HuH-7.5 (cell line): ENCODE measurements around the gene RAB11FIP3.
"Not testable (repeated sequence)": the region's sequence is repeated elsewhere in the genome, so short reads cannot be mapped to it uniquely, and the experiment has no call there.

Experiments used
- DNase-seq: peaks from one replicate; pipeline ENCODE4 v3.0.0; 2011; ENCODE audit warnings: low spot score

Gene RAB11FIP3

DNA sequence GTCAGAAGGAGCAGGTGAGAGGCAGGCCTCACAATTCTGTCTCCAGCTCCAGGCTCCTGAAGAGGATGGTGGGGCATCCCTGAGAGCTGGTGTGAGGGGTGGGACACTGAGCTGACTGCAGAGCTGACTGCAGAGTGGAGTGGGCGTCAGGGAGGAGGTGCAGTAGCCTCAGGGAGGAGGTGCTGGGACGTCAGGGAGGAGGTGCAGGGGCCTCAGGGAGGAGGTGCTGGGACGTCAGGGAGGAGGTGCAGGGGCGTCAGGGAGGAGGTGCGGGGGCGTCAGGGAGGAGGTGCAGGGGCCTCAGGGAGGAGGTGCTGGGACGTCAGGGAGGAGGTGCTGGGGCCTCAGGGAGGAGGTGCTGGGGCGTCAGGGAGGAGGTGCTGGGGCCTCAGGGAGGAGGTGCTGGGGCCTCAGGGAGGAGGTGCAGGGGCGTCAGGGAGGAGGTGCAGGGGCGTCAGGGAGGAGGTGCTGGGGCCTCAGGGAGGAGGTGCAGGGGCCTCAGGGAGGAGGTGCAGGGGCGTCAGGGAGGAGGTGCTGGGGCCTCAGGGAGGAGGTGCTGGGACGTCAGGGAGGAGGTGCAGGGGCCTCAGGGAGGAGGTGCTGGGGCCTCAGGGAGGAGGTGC is 41.9 kb downstream of the RAB11FIP3 start:
- DNase-seq: not testable (repeated sequence)

DNA sequence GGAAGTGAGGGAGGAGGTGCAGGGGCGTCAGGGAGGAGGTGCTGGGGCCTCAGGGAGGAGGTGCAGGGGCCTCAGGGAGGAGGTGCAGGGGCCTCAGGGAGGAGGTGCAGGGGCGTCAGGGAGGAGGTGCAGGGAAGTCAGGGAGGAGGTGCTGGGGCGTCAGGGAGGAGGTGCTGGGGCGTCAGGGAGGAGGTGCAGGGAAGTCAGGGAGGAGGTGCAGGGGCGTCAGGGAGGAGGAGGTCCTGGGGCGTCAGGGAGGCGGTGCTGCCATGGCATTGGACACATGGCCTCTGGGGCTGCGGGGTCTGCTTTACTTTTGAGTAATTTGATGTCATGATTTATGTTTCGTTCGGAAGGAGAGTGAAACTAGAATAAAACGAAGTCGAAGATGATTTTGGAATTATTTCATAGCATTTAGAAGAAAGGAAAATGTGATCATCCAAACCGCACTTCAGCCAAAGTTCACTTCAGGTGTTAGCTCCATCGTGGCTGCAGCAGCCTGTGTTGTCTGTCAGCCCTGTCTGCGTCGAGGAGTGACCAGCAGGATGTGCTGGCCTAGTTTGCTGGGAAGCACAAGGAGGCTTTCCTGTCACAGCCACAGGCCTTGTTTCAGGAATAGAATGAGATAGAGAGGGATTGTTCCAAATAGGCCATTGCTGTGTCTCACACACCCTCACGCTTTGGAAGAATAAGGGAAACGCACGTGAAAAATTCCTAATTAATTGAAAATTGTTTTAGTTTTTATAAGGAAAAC is 42.8 kb downstream of the RAB11FIP3 start:
- DNase-seq: no peak

DNA sequence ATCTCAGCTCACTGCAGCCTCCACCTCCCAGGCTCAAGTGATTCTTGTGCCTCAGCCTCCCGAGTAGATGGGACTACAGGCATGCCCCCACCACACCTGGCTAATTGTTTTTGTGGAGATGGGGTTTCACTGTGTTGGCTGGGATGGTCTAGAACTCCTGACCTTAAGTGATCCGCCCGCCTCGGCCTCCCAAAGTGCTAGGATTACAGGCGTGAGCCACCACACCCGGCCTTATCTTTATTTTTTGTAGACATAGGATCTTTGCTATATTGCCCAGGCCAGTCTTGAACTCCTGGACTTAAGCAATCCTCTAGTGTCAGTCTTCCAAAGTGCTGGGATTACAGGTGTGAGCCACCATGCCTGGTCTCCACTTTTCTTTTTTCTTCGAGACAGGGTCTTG is 44.0 kb downstream of the RAB11FIP3 start:
- DNase-seq: not testable (repeated sequence)

DNA sequence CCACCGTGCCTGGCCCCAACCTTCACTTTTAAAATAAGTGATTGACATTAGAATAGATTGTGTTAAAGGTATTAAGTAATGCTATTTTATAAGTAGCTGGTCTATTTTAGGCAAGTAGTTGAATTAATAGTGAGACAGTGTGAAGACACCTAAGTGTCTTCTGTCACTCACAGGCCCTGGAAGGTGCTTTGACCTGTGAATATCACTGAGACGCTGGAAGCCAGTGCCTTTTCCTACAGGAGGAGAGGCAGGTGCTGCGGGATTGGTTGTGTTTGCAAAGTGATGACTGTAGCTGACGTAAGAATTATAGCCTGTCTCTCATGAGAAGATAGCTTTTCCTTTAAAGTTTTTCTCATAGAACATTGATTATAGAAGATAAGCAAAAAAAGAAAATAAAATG is 45.0 kb downstream of the RAB11FIP3 start:
- no peak for DNase-seq

DNA sequence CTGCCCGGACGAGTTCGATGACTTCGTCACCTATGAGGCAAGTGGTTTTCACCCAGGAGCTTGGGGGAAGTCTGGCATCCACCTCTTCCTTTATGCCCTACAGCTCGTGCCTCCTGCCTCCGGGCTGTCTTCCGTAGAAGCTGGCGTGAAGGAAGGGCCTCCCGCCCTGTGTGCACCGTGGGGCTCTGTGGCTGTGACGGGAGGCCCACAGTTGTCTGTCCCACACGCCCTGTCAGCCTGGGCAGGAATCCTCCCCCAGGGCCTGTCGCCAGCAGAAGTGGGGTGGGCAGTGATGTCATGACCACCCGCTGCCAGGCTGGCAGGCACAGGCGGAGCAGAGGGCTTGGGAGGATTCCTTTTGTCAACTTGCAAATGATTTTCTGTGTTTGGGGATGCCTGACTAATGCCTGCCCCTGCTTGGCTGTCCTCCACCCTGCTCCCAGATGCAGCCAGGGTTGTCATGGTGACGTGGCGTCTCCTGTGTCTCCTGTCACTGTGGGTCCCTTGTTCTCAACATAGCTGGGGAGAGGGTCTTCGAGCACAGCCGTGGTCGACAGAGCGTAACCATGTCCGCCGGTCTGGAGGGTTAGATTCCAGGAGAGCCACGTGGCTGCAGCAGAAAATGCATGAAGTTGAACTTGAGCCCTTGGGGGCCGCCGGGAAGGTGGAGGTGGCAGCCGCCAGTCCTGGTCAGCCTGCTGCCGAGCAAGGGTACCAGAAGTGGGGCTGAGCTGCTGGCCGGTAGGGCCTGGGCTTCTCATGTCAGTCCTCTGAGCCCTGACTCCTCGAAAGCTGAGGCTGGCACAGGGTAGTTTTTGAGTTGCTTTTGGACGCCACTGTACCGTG is 46.1 kb downstream of the RAB11FIP3 start:
- no peak for DNase-seq

DNA sequence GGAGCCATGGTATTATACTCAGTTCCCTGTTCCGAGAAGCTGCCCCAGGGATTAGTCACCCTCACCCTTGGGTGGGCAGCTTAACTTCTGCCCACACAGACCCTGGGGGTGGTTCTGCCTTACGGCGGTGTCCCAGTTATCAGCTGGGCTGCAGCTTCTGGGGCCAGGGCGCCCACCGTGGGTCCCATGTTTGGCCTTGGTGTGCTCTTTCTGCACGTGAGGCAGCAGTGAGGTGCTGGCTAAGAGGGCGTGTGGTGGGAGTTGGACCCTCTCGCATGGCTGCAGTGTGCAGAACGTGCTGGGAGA is 46.7 kb downstream of the RAB11FIP3 start:
- DNase-seq: no peak

DNA sequence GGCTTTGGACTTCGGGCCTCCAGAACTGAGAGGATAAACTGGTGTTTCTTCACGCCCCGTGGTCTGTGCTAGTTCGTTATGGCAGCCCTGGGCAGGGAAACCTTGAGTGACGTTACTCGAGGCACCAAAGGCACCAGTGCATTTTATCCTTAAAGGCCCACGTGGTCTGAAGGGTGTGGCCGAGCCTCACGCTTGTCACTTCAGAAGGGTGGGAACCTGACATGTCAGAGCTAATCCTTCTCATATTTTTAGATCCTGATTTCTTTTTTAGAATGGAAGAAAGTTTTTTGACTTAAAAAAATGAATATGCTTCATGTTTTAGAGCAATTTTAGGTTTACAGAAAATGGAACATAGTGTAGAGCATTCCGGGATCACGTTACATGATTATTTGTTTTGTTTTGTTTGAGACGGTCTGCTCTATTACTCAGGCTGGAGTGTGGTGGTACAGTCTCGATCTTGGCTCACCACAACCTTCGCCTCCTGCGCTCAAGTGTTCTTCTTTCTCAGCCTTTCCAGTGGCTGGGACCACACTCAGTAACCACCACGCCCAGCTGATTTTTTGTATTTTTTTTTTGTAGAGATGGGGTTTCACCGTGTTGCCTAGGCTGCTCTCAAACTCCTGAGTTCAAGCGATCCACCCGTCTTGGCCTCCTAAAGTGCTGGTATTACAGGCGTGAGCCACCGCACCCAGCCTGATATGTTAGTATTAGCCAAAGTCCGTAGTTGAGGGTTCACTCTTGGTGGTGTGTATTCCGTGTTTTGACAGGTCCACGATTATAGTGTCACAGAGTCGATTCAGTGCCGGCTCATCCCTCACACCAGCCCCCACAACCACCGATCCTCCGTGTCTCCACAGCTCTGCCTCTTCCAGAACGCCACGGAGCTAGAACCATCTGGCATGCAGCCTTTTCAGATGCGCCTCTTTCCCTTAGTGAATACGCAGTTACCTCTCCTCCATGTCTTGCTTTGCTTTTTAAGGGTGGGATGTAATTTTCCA is 47.9 kb downstream of the RAB11FIP3 start:
- DNase-seq: no peak

DNA sequence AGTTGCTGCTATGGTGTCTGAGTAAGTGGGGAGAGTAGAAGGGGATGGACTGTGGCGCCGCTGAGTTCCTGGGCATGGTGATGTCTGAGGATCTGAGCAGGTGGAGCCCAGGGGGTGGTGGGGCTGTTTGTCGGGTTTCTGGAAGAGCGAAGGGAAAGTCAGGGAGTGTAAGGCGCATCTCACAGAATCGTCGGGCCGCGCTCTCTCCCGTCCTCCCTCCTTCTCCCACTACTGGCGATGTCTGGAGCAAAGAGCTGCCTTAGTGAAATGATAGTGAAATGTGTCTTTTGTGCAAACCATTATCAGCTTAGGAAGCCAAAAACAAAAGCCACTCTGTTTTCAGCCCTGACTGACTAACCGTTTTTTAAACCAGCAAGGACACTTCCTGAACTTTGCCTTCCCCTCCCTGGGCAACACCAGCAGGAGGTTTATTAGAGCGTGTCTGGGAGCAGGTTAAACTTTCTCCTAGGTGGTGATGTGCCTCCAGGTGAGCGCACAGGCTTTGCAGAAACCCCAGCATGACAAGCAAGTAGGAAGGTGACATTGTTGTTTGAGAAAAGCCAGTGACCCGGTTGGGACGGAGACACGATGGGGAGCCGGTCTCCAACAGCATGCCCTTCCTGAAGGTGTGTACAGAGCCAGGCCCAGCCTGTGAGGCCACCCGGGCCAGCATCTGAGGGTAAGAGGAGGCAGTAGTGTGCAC is 49.1 kb downstream of the RAB11FIP3 start:
- DNase-seq: peak; percentile 35

DNA sequence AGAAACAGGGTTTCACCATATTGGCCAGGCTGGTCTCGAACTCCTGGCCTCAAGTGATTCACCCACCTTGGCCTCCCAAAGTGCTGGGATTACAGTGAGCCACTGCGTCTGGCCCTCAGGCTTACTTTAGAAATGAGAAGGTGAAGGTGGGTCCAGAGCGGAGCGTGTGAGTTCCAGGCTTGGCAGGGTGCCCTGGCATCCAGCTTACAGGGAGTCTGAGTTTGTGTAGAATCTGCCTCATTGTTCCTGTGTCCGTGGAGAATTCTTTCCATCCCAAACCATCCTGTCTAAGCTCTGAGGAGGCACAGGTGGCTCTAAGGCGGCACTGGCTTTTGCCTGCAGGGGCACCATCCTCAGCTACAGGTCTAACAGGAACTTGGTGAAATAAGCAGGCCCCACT is 50.6 kb downstream of the RAB11FIP3 start:
- DNase-seq: no peak

DNA sequence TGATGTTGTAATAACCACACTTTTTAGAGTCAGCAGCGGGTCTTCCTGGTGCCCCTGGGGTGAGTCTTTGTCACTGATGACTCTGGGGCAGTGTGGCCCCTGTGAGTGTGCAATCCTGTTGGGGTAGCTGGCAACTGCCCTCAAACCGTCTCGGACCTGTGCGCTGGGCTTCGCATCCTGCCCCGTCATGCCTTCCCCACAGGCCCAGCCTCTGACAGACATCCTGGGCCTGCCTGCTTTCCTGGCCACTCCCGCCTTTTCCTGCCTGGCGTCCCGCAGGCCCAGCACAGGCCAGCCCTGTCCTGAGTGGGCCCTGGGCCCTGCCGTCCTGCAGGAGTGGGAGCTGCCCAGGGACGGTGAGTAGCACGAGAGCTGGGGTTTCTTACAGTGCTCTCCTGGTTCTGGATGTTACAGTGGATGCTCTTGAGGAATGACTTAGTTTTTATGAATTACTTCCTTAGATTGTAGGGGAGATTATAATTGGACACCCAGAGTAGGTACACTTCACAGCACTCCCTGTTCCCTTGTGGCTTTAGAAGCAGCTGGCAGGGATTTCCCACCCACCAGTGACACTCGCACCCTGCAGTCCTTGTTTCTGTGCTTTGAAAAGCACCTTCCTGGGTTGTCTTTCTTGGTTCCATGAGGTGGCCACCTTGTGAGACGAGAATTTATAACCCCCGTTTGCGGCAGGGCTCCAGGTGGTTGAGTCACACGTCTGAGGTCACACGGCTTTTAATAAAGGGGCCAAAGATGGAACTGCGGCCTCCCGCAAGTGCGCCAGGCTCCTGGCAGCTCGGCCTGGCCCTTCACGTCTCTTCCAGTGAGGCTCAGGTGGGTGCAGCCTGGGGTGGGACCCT is 52.1 kb downstream of the RAB11FIP3 start:
- no peak for DNase-seq

DNA sequence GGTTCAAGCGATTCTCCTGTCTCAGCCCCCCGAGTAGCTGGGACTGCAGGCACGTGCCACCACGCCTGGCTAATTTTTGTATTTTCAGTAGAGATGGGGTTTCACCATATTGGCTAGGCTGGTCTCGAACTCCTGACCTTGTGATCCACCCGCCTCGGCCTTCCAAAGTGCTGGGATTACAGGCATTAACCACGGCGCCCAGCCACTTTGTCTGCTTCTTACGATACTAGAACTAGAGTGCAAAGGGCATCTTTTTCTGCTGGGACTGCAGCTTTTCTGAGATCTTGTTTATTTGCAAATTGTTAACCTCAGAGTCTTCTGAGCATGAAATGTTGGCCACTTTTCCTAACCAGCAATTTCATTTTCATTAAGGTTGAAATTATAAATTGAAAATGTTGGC is 52.8 kb downstream of the RAB11FIP3 start:
- not testable (repeated sequence) for DNase-seq

DNA sequence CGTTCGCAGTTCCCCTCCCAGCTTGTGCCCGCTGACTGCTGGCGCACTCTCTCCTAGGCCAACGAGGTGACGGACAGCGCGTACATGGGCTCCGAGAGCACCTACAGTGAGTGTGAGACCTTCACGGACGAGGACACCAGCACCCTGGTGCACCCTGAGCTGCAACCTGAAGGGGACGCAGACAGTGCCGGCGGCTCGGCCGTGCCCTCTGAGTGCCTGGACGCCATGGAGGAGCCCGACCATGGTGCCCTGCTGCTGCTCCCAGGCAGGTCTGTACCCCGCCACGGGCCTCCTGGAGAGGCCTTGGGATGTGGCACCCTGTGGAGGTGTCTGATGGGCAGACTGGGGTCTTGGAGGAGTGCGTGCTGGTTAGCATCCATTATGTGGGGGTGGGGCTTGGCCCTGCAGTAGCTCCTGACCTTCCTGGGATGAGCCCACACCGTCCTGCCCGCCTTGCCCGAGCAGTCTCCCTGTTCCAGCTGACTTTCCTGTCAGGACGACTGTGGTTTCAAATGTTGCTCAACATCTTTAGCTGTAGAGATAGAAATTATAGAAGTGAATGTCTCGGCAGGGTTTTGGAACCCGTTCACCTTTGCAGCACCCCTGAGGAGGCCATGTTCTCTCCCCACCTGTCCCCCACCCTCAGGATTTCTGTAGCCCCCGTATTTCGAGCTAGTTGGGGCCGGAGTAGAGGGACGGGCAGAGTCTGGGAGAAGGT is 57.2 kb downstream of the RAB11FIP3 start:
- no peak for DNase-seq

DNA sequence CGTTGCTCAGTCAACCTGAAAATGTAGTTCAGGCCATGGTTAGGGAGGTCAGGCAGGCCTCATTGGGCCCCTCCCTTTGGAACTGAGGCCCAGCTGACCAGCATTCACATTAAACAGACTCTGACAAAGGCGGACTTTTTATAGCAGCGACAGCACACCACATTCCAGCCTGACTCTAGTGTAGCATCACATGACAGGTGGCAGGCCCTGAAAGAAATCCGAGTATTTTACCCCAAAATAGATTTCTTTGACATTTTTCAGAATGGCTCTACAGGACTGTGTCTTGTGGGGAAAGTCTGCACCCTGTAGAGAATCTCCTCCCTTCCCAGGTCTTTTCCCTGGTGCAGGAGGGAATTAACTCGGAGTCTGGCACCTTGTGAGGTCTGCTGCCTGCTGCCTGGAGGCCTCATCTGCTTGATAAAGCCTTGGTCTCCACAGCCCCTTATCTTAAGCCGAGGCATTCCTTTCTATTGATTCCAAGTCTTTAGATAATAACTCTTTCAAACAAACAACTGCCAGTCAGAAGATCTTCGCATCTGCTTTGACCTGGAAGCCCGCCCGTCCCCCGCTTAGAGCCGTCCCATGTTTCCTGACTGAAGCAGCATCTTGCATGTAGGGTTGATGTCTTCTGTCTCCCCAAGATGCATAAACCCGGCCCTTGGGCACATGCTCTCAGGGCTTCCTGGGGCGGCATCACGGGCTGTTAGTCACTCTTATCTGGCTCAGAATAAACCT is 58.1 kb downstream of the RAB11FIP3 start:
- no peak for DNase-seq

DNA sequence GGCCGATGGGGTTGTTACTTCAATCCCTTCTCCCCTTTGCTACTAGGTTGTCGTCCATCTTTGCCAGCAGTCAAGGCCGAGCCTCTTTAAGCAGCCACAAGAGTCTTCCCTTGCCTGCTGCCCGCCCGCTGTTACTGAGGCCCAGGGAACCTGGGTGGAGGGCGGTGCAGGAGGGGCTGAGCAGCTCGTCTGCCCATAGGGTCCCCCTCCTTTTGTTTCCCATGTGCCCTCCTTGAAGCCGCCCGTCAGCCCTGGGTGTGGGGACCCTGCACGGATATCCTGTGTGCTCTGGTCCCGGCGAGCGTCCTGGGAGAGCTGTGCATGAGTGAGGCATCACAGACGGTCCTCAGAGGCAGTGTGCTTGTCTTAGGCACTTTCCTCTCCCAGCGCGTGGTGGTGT is 64.2 kb downstream of the RAB11FIP3 start:
- no peak for DNase-seq

DNA sequence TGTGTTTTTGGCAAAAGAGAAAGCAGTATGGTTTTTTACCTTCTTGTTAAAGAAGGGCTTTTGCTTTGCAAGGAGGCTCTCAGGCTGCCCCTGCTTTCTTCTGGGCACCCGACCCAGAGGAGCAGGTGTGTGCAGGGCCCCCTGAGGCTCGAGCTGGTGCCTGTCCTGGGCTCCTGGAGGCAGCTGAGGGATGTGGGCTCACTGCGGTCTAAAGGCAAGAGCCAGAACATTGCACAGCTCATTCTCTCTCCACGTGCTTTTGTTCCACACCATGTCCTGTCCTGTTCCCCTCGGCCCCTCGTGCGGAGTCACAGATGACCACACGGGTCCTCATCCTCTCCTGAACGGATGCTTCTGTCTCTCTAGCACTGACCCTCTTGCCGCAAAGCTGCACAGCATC is 65.3 kb downstream of the RAB11FIP3 start:
- no peak for DNase-seq

DNA sequence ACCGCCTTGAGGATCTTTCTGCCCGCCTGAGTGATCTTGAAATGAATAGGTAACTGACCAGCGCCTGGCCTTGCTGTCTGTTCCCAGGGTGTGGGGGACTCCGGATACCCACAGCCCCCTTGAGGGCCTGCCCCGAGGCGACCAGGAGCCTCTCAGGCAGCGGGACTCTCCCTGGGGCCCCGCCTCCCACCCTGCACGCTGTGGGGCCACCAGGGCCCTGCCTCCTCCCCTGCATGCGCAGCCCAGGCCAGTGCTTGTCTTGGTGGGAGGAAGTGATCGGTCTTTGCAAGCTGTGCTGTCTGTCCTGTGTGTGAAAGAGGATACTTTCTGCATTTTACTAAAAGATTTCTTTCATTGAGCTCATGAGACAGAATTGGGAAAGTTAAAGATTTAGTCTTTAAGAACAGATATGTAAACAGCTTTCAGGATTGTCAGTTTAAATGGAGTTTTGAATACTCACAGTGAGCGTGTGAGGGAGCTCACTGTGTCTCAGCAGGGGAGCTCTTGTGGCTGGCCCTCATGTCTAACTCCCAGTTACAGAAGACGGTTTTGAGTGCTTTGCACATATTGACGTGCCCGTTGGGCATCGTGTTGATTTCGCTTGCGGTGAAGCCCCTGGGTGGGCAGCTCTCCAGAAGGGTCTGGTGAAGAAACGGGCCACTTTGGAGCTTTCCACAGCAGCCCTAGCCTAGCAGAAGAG is 65.9 kb downstream of the RAB11FIP3 start:
- no peak for DNase-seq

DNA sequence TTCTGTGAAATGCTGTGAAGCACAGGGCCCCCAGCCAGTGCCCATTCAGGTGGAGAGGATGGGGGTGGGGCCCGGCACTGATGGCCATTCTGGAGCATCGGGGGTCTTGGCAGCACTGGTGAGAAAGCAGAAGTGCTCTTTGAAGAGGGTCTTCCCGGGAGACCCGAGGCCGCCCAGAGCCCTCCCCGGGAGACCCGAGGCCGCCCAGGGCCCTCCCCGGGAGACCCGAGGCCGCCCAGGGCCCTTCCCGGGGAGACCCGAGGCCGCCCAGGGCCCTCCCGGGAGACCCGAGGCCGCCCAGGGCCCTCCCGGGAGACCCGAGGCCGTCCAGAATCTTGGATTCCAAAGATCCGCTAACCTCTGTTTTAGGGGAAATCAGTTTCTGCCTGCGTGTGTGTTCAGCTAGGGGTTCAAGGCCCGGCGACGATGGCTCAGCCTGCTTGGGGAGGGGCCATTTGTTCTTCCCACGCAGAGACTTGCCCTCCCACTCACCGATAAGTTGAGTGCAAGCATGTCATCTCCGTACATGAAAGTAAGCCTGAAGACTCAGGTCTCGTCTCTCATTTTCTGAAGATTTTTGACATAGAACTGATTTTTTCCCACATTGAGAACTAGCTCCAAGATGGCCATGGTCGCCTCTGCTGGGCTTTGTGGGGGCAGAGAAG is 66.9 kb downstream of the RAB11FIP3 start:
- DNase-seq: no peak

DNA sequence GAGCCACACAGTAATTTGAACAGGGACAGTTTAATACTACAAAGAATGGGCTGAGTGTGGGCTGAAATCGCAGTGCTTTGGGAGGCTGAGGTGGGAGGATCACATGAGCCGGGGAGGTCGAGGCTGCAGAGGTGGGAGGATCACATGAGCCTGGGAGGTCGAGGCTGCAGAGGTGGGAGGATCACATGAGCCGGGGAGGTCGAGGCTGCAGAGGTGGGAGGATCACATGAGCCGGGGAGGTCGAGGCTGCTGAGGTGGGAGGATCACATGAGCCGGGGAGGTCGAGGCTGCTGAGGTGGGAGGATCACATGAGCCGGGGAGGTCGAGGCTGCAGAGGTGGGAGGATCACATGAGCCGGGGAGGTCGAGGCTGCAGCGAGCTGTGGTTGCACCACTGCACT is 69.2 kb downstream of the RAB11FIP3 start:
- not testable (repeated sequence) for DNase-seq
